ENCODE results near the gene PLRG1.
"Not testable (repeated sequence)": the region's sequence is repeated elsewhere in the genome, so short reads cannot be mapped to it uniquely, and the experiment has no call there.

Gene PLRG1

GRCh38 chr4:154549894-154550790 lies at the start of gene PLRG1:
Gene PLRG1, minus strand, starts transcription at chr4:154550400. Its CDS starts 92 bp downstream, at chr4:154550308.
- DNase-seq = peak; percentile 45

DNA sequence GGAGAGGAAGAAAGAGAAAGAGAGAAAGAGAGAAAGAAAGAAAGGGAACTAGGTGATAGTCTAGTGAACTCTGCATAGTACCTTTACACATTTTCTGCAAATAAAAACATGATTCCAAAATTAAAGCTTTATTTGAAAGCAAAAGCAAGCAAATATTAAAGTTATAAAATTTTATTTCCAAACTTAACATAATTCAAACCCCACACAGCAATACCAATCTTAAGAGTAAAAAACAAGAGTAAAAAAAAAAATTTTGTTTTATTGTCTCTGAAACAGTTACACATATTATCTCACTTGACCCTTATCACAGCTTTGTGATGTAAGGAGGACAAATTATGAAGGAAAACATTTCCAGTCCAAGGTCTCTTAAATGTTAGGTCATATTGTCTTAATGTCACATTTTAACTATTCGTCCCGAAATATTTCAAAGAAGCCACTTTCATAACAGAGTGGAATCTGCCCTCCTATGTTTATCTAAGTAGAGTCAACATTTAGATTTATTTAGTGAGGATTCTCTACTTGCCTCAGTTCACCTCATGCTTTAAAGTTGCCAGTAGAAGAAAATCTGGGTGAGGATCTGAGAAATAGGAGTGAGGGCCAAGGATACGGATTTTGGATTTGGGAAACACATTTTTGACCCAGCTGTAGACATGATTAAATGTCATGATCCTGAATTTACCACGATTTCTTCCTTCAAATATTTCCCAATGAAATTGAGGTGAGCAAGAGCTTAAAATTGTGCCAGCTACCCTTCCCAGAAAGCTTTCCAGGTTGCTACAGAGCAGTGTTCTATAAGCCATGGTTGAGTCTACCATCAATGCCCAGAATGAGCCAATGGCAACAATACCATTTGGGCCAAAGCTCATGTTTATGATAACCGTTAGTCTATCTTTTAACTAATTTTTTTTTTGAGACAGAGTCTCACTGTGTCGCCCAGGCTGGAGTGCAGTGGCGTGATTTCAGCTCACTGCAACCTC lies 47.9 kb upstream of the PLRG1 start:
- no peak for DNase-seq

DNA sequence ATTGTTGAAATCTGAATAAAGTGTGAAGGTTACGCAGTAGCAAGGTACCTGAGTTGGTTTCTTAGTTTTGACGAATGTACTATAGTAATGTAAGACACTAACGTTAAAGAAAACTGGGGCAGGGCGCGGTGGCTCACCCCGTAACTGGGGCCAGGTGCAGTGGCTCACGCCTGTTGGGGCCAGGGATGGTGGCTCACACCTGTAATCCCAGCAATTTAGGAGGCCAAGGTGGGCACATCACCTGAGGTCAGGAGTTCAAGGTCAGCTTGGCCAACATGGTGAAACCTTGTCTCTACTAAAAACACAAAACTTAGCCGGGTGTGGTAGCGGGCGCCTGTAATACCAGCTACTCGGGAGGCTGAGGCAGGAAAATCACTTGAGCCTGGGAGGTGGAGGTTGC lies 47.1 kb upstream of the PLRG1 start:
- not testable (repeated sequence) for DNase-seq

DNA sequence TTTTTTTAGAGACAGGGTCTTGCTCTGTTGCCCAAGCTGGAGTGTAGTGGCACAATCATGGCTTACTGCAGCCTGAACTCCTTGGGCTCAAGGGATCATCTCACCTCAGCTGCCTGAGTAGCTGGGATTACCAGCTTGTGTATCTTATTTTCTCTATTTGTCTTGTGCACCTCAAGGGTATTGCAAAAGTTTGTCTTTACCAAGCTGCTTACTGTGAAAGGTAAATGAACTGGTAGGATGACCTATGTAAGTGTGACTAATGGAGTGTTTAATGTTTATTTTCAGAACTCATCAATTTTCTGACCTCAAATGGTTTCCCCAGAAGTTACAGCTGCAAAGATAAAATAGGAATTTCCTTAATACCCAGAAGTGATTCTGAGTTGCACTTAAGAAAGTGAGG lies 45.6 kb upstream of the PLRG1 start:
- no peak for DNase-seq

DNA sequence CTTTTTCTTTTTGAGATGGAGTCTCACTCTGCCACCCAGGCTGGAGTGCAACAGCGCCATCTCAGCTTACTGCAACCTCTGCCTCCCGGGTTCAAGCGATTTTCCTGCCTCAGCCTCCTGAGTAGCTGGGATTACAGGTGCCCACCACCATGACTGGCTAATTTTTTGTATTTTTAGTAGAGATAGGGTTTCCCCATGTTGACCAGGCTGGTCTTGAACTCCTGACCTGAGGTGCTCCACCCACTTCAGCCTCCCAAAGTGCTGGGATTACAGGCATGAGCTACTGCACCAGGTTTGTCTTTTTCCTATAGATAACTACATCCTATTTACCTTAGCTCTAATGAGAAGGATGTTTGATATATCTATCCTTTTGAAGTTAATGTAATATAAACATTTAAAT lies 44.1 kb upstream of the PLRG1 start:
- not testable (repeated sequence) for DNase-seq

DNA sequence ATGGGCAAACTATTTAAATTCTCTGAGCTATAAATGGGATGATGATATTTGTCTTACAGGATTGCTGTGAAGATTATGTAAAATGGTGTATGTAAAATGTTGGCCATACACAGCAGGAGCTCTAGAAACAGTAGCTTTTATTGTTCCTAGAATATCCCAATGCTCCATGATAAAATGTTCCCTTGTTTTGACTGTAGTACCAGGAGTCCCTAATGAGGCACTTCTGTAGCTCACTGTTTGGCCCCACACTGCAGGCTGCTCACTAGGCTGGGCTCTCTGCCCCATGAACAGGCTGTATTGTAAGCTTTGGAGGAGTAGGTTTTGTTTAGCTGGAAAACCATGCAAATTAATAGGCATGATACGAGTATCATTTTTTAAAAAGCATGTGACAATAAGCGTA lies 43.7 kb upstream of the PLRG1 start:
- DNase-seq = no peak

DNA sequence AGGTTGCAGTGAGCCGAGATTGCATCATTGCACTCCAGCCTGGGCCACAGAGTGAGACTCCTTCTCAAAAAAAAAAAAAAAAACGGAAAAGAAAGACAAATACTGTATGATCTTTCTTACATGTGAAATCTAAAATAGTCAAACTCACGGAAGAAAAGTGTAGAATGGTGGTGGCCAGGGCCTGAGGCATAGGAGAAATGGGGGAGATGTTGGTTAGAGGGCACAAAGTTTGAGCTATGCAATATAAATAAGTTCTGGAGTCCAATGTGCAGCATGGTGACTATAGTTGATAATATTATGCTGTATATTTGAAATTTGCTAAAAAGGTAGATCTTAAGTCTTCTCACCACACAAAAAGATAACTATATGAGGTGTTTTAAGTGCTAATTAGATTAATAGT lies 41.7 kb upstream of the PLRG1 start:
- no peak for DNase-seq

DNA sequence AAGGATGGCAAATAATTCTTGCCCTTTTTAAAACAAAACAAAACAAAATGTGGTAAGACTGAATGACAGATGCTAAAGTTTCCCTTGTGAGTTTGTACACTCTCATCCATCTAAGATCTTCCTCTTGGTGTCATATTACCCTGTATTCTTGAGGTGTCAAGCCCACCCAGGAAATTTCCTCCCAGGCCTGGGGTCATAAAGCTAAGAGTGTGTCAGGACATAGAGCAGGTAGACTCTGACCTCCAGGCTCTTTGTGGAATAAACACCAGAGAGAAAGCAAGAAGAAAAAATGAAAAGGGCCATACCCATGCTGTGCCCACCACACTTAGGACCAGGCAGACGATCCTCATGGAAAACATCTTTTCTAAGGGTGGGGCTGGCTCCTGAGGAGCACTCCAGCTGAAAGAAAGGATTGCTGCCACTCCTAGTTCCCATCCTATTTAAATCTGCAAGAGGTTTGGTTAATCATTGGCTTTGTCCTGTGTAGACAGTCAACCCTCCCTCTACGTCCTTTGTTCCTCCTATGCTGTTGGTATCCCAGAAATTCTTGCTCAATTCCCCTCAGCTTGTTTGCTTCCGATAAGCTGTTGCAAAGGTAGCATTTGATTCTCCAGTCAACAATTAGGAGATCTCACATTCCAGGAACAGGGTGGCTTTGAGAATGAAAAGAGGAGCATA lies 40.3 kb upstream of the PLRG1 start, which contains the start of gene FGA:
Gene FGA, minus strand, starts transcription at position 414 of the 678 bp plus-strand sequence. Its CDS starts 55 bp downstream, at position 359.
- no peak for DNase-seq

DNA sequence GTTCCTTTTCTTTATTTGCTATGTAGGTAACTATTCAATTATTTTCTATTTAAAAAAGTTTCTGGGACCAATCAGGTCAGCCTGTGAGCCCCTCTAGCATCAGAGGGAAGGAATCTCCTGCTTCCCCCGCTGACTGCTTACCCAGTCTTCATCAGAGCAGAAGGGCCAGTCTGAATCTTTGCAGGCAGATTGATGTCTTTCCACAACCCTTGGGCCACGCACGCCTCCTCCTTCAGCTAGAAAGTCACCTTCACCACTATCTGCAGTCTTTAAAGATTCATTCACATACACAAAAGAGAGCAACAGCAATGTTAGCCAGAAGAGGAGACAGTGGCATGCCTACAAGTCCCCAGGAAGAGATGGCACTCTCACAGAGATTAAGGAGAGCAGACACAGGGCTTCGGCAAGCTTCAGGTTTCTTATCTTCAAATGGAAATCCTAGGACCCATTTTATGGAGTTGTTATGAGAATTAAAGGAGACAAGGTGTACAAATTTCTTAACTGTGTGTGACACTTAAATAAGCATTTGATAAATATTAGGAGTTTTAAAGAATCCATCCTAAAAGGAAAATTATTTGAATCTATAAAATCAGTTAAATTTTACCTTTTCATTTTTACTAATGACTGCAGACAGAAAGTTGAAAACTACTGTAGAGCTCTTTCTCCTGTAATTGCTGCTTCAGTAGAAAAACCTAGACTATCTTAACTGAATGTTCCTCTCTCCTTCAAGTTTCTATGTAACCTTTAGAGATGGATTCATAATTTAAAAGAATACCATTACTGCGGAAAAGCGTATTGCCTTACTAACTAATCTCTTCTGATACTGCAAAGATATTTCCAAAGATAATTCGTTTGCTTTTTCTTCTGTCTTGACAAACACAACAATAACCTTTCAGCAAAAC lies 39.3 kb upstream of the PLRG1 start:
- DNase-seq = no peak

DNA sequence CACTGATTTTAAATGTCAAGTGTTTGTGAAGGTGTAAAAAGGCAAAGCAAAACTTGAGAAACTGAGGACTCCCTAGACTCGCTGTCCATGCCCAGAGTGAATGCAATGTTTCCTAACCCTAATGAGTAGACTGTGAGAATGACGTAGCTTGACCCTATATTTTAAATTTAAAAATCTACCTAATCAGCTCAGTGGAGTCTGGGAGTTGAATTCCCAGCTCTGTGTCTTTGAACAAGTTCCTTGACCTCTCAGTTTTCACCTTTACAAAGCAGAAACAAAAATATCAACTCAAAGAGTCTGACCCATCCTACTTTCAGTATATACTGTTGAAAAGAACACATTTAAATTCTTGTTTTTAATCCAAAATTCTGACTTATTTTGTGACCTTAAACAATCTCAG lies 38.0 kb upstream of the PLRG1 start:
- DNase-seq = no peak

DNA sequence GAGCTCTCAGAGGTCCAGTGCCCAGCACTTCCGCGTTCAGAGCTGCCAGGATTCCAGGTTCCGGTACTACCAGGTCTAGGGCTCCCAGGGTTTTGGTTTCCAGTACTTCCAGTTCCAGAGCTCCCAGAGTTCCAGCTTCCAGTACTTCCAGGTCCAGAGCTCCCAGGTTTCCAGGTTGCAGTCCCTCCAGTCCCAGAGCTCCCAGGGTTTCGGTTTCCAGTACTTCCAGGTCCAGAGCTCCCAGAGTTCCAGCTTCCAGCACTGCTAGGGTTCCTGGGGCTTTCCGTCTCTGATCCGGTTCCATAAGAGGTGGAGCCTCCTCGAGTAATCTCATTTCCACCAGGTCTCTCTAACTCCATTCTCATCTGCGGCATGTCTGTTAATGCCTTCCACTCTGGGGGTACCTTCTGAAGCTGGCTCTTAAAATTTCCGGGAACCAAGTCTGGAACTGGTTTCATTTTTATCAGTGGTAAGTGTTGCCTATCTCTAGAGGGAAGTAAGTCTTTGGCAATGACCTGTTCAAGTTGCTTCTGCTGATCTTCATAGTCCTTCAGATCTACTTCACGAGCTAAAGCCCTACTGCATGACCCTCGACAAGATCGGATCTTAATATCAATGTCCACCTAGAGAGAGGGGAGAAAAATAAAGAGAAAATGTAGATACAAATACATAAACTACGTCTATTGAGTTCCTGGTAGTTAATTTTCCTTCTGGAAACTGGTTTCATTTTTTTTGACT lies 36.3 kb upstream of the PLRG1 start:
- peak; percentile 5 for DNase-seq

DNA sequence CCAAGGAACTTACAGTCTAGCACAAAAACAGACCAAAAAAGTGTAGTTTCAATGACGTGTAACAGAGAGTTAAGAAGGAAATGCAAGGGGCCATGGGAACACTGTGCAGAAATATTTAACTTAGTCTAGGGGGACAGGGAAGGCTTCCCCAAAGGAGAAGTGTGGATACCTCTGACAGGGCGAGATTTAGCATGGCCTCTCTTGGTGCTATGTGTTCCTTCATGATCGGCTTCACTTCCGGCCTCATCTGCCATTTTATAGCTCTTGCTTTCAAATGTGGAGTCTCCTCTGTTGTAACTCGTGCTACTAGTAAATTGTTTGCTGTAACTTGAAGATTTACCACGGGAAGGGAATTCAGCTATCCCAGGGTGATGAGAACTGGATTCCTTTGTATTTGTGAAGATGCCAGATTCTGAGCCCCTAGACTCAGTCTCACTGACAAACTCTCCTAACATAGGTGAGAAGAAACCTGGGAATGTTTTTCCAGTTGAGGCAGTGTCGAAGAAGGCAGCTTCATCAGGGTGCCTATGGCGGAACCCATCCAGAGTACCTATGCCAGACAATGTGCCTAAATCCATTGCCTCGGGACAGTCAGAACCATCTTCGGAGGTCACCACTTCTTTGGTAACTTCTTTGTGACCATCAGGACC lies 35.3 kb upstream of the PLRG1 start:
- no peak for DNase-seq

DNA sequence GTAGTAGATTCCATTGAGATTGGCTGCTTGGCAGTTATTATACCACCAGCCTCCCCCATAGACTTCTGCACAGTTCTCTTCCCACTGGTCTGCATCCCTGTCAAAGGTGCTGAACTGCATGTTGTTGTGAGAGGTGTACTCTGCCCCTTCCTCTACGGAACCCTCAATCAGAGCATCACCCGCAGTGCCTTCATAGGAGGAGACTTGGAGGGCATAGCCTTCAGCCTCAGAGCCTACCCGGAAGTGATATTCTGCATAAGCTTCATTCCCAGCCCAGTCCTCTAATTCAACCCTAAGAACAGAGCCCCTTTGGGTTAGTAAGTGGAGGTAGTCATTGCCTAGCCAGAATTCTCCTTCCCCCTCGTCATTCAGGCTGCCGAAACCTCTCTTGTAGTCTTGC lies 34.1 kb upstream of the PLRG1 start:
- DNase-seq = no peak

- DNase-seq = no peak
Observed at GRCh38 chr4:154583677-154584076, 33.5 kb upstream of the PLRG1 start.

- no peak for DNase-seq
Observed at GRCh38 chr4:154583230-154583629, 33.0 kb upstream of the PLRG1 start.

GRCh38 chr4:154582723-154583122 lies 32.5 kb upstream of the PLRG1 start:
- DNase-seq = no peak

DNA sequence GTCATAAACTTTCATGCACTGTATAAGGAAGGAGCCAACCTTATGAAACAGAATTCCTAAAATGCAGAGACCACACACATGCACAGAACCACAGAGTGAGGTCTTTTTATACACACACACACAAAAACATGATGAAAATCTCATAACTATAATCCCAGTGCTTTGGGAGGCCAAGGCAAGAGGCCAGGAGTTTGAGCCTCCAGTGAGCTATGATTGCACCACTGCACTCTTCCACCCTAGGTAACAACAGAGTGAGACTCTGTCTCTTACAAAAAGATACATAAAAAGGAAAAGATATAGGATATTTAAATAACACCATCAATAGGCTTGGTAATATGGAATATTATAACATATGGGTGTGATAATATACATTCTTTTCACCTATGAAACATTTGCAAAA lies 29.7 kb upstream of the PLRG1 start:
- DNase-seq = no peak

- no peak for DNase-seq
Observed at GRCh38 chr4:154578919-154579318, 28.7 kb upstream of the PLRG1 start.

DNA sequence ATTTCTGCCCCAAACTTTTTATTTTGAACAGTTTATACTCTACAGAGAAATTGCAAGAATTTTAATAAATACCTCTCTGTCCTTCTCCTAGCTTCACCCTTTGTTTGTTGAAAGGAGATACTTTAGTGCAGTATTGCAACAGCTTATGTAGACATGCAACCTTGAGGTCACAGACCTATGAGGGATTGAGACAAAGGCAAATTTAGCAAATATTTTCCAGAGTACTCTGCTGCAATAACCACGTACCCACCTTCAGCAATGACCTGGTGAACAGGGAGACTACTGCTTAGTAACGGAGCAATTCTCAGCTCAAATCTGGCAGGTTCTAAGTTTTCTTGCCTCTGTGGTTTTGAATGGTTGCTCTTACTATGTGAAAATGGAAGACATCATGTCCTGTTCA lies 27.1 kb upstream of the PLRG1 start:
- no peak for DNase-seq

GRCh38 chr4:154574311-154574710 lies 24.1 kb upstream of the PLRG1 start:
- no peak for DNase-seq
